IMR-90 (cell line): ENCODE data around the gene GPR32. TPM values are rescaled to one million over a fixed set of nuclear protein-coding genes. Genes with fewer than 3 reads are reported as not detected.

ENCODE experiments used
- ATAC-seq: fragments of 200-7000 bp; cut with Tn5 transposase; 2 replicates; pipeline ENCODE4 v1.9.1; 2020; ENCODE audit warnings: low read depth, mild to moderate bottlenecking, moderate library complexity
- BruUV-seq: library from RNA; stranded (reverse); fragments of 400-500 nt; replicated peaks from 2 replicates; lab custom pipeline; 2021; lab: Mats Ljungman, UMichigan
- CTCF ChIA-PET: fragments of 300-600 bp; formaldehyde crosslinking; extraction: SDS; loops from one replicate; lab custom pipeline; 2021; ENCODE audit warnings: antibody characterized with exemption; lab: Yijun Ruan, JAX
- POLR2A ChIA-PET: fragments of 300-600 bp; sonication (Branson Sonifier 250); formaldehyde crosslinking; loops from one replicate; lab custom pipeline; 2022; ENCODE audit warnings: antibody characterized with exemption; ENCODE audit not compliant: unreplicated experiment; lab: Charles Lee
- DNase-seq: peaks from one replicate; pipeline ENCODE4 v3.0.0; 2013
- H2AFZ ChIP-seq: replicated peaks from 2 replicates; pipeline ENCODE3; 2013; ENCODE audit warnings: low read length, mild to moderate bottlenecking; ENCODE audit not compliant: poor library complexity
- H2AK5ac ChIP-seq: 2 replicates; pipeline ENCODE4 v1.6.1; 2013; ENCODE audit warnings: low read depth, low read length, inconsistent platforms
- H2AK9ac ChIP-seq: replicated peaks from 2 replicates; pipeline ENCODE3; 2013; ENCODE audit warnings: mild to moderate bottlenecking, low read depth, low read length, moderate library complexity; ENCODE audit not compliant: poor library complexity
- H2BK120ac ChIP-seq: 2 replicates; pipeline ENCODE4 v1.6.1; 2013; ENCODE audit warnings: low read depth, low read length, inconsistent platforms
- H2BK15ac ChIP-seq: 3 replicates; pipeline ENCODE4 v1.6.1; 2013; ENCODE audit warnings: low read depth, low read length, inconsistent platforms
- H2BK20ac ChIP-seq: 2 replicates; pipeline ENCODE4 v1.6.1; 2013; ENCODE audit warnings: low read depth, mild to moderate bottlenecking, inconsistent platforms, low read length, moderate library complexity
- H2BK5ac ChIP-seq: 2 replicates; pipeline ENCODE4 v1.6.1; 2013; ENCODE audit warnings: mild to moderate bottlenecking, low read depth, low read length, inconsistent platforms; ENCODE audit not compliant: poor library complexity, severe bottlenecking
- H3K14ac ChIP-seq: replicated peaks from 2 replicates; pipeline ENCODE4 v1.6.1; 2013; ENCODE audit warnings: low read depth, low read length, inconsistent platforms
- H3K18ac ChIP-seq: 2 replicates; pipeline ENCODE4 v1.6.1; 2013; ENCODE audit warnings: low read depth, low read length, control low read depth
- H3K23ac ChIP-seq: 2 replicates; pipeline ENCODE4 v1.6.1; 2013; ENCODE audit warnings: low read depth, low read length, inconsistent platforms
- H3K27ac ChIP-seq: 2 replicates; pipeline ENCODE4 v1.5.1; 2013; ENCODE audit warnings: mild to moderate bottlenecking, control low read depth, low read length; ENCODE audit not compliant: insufficient read depth
- H3K27me3 ChIP-seq: 2 replicates; pipeline ENCODE4 v1.6.1; 2013; ENCODE audit warnings: low read length; ENCODE audit not compliant: control insufficient read depth, insufficient read depth
- H3K36me3 ChIP-seq: 2 replicates; pipeline ENCODE4 v1.6.1; 2013; ENCODE audit warnings: low read length, mixed read lengths; ENCODE audit not compliant: control insufficient read depth, insufficient read depth
- H3K4ac ChIP-seq: 2 replicates; pipeline ENCODE4 v1.6.1; 2013; ENCODE audit warnings: low read depth, low read length, inconsistent platforms
- H3K4me1 ChIP-seq: 2 replicates; pipeline ENCODE4 v1.6.1; 2013; ENCODE audit warnings: low read length, mixed read lengths; ENCODE audit not compliant: control insufficient read depth, insufficient read depth
- H3K4me2 ChIP-seq: 2 replicates; pipeline ENCODE4 v1.6.1; 2013; ENCODE audit warnings: low read depth, mild to moderate bottlenecking, control low read depth, low read length, moderate library complexity
- H3K4me3 ChIP-seq: 2 replicates; pipeline ENCODE4 v1.5.1; 2013; ENCODE audit warnings: low read depth, mild to moderate bottlenecking, control low read depth, low read length, moderate library complexity; ENCODE audit not compliant: insufficient read depth
- H3K56ac ChIP-seq: 2 replicates; pipeline ENCODE4 v1.6.1; 2013; ENCODE audit warnings: low read length, inconsistent platforms; ENCODE audit not compliant: insufficient read depth; ENCODE audit errors: extremely low read depth
- H3K79me1 ChIP-seq, 2 experiments: 2 replicates each; pipeline ENCODE4 v1.6.1; 2013; ENCODE audit warnings: low read length in 2 of 2, inconsistent platforms in 1 of 2, low read depth in 1 of 2
- H3K9ac ChIP-seq: 2 replicates; pipeline ENCODE4 v1.6.1; 2013; ENCODE audit warnings: low read depth, low read length, control low read depth
- H3K9me1 ChIP-seq: 2 replicates; pipeline ENCODE4 v1.6.1; 2013; ENCODE audit warnings: low read length, inconsistent platforms; ENCODE audit not compliant: insufficient read depth
- H3K9me3 ChIP-seq: 2 replicates; pipeline ENCODE4 v1.6.1; 2013; ENCODE audit warnings: low read length; ENCODE audit not compliant: control insufficient read depth, insufficient read depth
- H4K20me1 ChIP-seq: 2 replicates; pipeline ENCODE4 v1.6.1; 2013; ENCODE audit warnings: low read length, inconsistent platforms; ENCODE audit not compliant: insufficient read depth
- H4K5ac ChIP-seq: 2 replicates; pipeline ENCODE4 v1.6.1; 2013; ENCODE audit warnings: mild to moderate bottlenecking, low read depth, low read length, control low read depth
- H4K8ac ChIP-seq, 2 experiments: 2 replicates each; pipeline ENCODE4 v1.6.1; 2013; ENCODE audit warnings: low read depth in 2 of 2, low read length in 2 of 2, control low read depth in 1 of 2, inconsistent platforms in 1 of 2
- H4K91ac ChIP-seq: 2 replicates; pipeline ENCODE4 v1.6.1; 2013; ENCODE audit warnings: low read depth, low read length, inconsistent platforms; ENCODE audit not compliant: insufficient read depth
- CEBPB ChIP-seq: IDR thresholded peaks from 2 replicates; pipeline ENCODE4 v1.6.1; 2012; ENCODE audit warnings: low read depth, low read length, improper control_type of control experiment
- CTCF ChIP-seq: conservative IDR thresholded peaks from 2 replicates; pipeline ENCODE4 v1.5.1; 2012; ENCODE audit warnings: mild to moderate bottlenecking, low read depth, low read length, improper control_type of control experiment
- FOS ChIP-seq: fragments of 150-350 bp; IDR thresholded peaks from 2 replicates; pipeline ENCODE4 v1.6.1; 2016; ENCODE audit warnings: low read depth, low read length
- NFE2L2 ChIP-seq: fragments of 150-350 bp; IDR thresholded peaks from 2 replicates; pipeline ENCODE4 v1.6.1; 2016; ENCODE audit warnings: low read depth, mild to moderate bottlenecking, low read length
- RAD21 ChIP-seq: IDR thresholded peaks from 2 replicates; pipeline ENCODE4 v1.6.1; 2012; ENCODE audit warnings: low read length, improper control_type of control experiment
- SMC3 ChIP-seq: fragments of 150-350 bp; IDR thresholded peaks from 2 replicates; pipeline ENCODE4 v1.6.1; 2016; ENCODE audit warnings: low read depth, mild to moderate bottlenecking, antibody characterized with exemption, low read length, moderate library complexity
- WGBS, 2 experiments: methylation state at CpG; one replicate each; pipeline versions ENCODE4 v1.1.5 to v1.1.7; 2013; ENCODE audit warnings: missing lambda C conversion rate in 2 of 2; ENCODE audit not compliant: insufficient read length in 1 of 2; ENCODE audit errors: extremely low coverage in 2 of 2; 5-methylcytosine and 5-hydroxymethylcytosine counted together
- dilution Hi-C: fragments of 300-500 bp; cut with HindIII; formaldehyde crosslinking; loops from one replicate; pipeline ENCODE4 v1.14.3; 2018; ENCODE audit warnings: low sequenced_read_pairs; ENCODE audit not compliant: unreplicated experiment
- in situ Hi-C: fragments of 300-500 bp; cut with MboI; formaldehyde crosslinking; loops from 3 replicates; pipeline ENCODE4 v1.14.3; 2019; ENCODE audit warnings: low sequenced_read_pairs, inconsistent platforms, mixed read lengths
- intact Hi-C: fragments of 100-400 bp; cut with micrococcal nuclease; formaldehyde crosslinking; loops from 2 replicates; pipeline ENCODE4 v1.10.0; 2022
- polyA plus RNA-seq, 3 experiments: library from polyadenylated mRNA; depleted of rRNA; stranded (reverse); fragments of >200 nt; gene quantifications; 2 replicates each; pipeline ENCODE4 v1.2.3, GENCODE V29; 2012; ENCODE audit warnings: low replicate concordance in 1 of 3
- total RNA-seq: library from RNA; depleted of rRNA; stranded (reverse); fragments of >200 nt; gene quantifications from 2 replicates; pipeline ENCODE4 v1.2.3, GENCODE V29; 2012

Gene GPR32
- total and polyA plus RNA-seq, 2 of the 4 experiments (the other 2 are of a cell fraction) = not detected

DNA sequence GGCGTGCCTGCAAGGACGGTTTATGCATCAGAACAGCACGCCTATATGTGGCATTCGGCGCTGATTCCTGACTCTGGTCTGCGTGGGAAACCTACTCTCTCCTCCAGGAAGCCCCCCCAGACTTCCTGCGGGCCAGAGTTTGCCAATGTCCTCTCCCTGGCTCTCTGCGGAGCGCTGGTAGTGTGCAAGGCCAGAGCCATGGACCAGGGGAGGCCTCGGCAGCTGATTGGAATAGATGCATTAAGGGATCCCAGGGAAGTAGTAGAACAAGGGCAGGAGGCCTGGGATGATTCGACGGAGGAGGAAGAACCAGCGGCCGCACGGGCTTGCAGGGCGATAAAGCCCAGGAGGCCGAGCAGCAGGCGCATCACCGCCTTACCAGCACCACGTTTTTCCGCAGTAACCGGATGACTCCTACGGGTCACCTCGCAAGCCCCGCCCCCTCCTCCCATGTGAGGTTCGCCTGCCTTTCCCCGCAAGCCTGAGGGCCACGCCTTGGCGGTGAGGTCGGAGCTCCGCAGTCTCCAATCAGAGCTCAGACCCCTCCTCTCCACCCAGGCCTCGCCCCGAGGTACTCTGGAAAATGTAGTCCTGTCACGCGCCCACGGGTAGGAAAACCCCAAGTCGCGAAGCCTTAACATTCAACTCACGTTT lies 42.1 kb upstream of the GPR32 start (continued):
- no peak for TF ChIP-seq CTCF

- in situ Hi-C loops = no loop called here
- no peak overlapping the region for H4K8ac ChIP-seq
- POLR2A ChIA-PET = no interaction called here
- H3K4ac ChIP-seq = no peak overlapping the region
- H4K91ac ChIP-seq = no peak overlapping the region
- no peak overlapping the region for H2BK20ac ChIP-seq
- H3K36me3 ChIP-seq = peaks cover 2% of the 10 kb centered on the region
- no peak overlapping the region for H2BK15ac ChIP-seq
- no peaks in the 10 kb centered on the region for H3K9me3 ChIP-seq
- no peak overlapping the region for H2AK5ac ChIP-seq
- H3K4me1 ChIP-seq = peaks cover 5% of the 10 kb centered on the region
- no peak overlapping the region for H2BK5ac ChIP-seq
- no peak overlapping the region for H2AK9ac ChIP-seq
- H3K27ac ChIP-seq = no peak overlapping the region
- ATAC-seq (no peak), DNase-seq (no peak)
- no peak overlapping the region for H3K4me3 ChIP-seq
- H3K56ac ChIP-seq = no peak overlapping the region
- no CpG with 5 or more reads among the region's 5 CpGs for WGBS, 2 experiments
- H3K4me2 ChIP-seq = no peak overlapping the region
- H3K9ac ChIP-seq = no peak overlapping the region
- intact Hi-C loops = loop anchor here (10.0 kb wide), 1 partner anchor 375 kb away; the partner anchor contains the start of gene CTU1
- dilution Hi-C loops = no loop called here
- H3K14ac ChIP-seq = no peak overlapping the region
- H2AFZ ChIP-seq = no peak overlapping the region
- peaks cover 13% of the 10 kb centered on the region; the same call in 1 of the 2 replicates for H3K9me1 ChIP-seq
- 0 out of 2 replicates have a peak, but pooled peaks cover 6% of the 10 kb centered on the region for H4K20me1 ChIP-seq
- no peak overlapping the region for H3K23ac ChIP-seq
- BruUV-seq = no TSS peak
- H4K5ac ChIP-seq = no peak overlapping the region
- H3K18ac ChIP-seq = no peak overlapping the region
- H3K79me1 ChIP-seq = peaks cover 12 to 19% of the 10 kb centered on the region in 2 experiments; a peak in 3 of 4 replicates
- CTCF ChIA-PET = no interaction called here
- no peak overlapping the region for H2BK120ac ChIP-seq
- TF ChIP-seq NFE2L2 (no peak), FOS (no peak), CEBPB (no peak), RAD21 (no peak), SMC3 (no peak)
- H3K27me3 ChIP-seq = peaks cover 5% of the 10 kb centered on the region
These were observed 40.4 kb upstream of the GPR32 start for GRCh38 chr19:50729894-50730293.
